Astrocyte of the cerebellum (primary cell): ENCODE measurements around the gene WNK2.

Experiments
- DNase-seq: peaks from one replicate; pipeline ENCODE4 v3.0.0-alpha.2; 2011; ENCODE audit warnings: low read depth
- H3K4me3 ChIP-seq: 2 replicates; pipeline ENCODE4 v1.5.1; 2011; ENCODE audit warnings: mild to moderate bottlenecking, low read depth, low read length, moderate library complexity
- CTCF ChIP-seq: IDR thresholded peaks from 2 replicates; pipeline ENCODE4 v1.5.1; 2012; ENCODE audit warnings: low read length, low read depth, moderate library complexity, mild to moderate bottlenecking; ENCODE audit errors: missing control alignments
- in situ Hi-C: cut with HindIII; loops from 2 replicates; pipeline ENCODE4 v1.10.0; 2017; ENCODE audit warnings: low sequenced_read_pairs

The WNK2 gene

GRCh38 chr9:93188426-93189368 lies 4.8 kb downstream of the WNK2 start:
- in situ Hi-C loops = no loop called here

DNA sequence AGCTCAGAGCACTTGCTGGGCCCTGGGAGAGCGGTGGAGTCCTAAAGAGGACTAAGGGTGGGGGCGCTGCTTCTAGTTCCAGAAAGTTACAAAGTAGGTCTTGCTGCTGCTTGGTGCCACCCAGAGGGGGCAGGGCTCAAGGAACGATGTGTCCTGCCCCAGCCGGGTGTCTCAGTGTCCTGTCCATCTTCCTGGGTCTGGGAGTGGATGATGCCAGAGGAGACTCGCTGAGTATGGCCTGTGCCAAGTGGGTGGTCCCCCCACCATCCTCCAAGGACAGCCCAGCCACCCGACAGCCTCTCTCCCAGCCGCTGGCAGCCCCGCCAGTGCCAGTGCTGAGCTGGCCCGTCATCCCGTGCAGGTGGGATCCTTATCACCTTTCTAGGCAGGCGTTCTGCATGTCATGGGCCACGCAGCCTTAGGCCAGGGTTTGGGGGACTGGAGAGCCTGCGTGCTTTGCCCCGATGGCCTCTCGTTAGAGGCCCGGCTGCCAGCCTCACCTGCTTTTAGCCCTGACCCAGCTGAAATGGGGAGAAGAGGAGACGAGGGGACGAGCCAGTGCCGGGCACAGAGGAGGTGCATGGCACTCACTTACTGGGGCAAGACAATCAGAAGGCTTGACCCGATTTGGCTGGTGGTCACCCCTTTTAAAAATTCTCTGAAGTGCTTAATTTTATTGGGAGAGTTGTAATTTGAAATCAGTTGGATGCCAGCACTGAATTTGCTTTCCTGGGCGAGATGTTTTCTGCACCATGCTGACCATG lies 5.6 kb downstream of the WNK2 start:
- TF ChIP-seq CTCF = no peak
- DNase-seq = no peak
- in situ Hi-C loops = no loop called here
- no peak overlapping the region for H3K4me3 ChIP-seq

More at GRCh38 chr9:93188426-93189368, 4.8 kb downstream of the WNK2 start:
- no peak overlapping the region for H3K4me3 ChIP-seq
- no peak for TF ChIP-seq CTCF
- DNase-seq = no peak

GRCh38 chr9:93190133-93190525 lies 6.2 kb downstream of the WNK2 start:
- no peak for DNase-seq
- no peak for TF ChIP-seq CTCF
- in situ Hi-C loops = no loop called here
- no peak overlapping the region for H3K4me3 ChIP-seq

GRCh38 chr9:93190656-93191353 lies 6.9 kb downstream of the WNK2 start:
- TF ChIP-seq CTCF = no peak
- no peak for DNase-seq
- H3K4me3 ChIP-seq = no peak overlapping the region
- in situ Hi-C loops = no loop called here

GRCh38 chr9:93191354-93191660 lies 7.4 kb downstream of the WNK2 start:
- H3K4me3 ChIP-seq = no peak overlapping the region
- in situ Hi-C loops = no loop called here
- TF ChIP-seq CTCF = no peak
- DNase-seq = no peak

DNA sequence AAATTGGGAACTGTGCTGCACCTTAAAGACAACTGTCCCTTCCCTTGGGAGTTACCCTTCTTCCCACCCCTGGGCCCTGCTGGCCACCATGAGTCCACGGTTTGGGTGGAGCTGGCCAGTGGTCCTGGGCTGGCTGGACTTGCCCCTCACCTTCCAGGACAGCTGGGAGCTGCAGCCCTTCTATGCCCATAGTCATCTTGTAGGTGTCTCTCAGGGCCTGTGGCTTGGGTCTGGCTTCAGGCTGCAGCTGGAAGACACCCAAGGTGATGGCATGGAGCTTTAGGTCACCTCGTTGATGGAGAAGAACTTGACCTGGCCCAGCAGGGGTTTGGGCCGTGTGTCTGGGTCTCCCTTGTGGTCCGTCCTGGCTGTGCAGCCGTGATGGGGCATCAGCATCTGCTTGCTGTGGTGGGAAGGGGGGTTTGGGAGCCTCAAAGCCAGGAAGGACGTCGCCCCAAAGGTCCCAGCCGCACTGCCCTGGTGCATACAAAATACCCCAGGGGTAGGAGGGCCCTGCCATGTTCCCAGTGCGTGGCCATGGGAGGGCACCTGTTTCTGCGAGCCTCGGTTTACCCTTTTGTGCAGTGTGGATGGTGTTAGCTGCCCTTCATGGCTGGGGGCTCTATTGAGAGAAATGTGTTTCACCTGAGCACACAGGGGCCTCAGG lies 8.9 kb downstream of the WNK2 start:
- in situ Hi-C loops = no loop called here
- TF ChIP-seq CTCF = no peak
- no peak for DNase-seq

More for the DNA sequence above, 8.9 kb downstream of the WNK2 start:
- no peak overlapping the region for H3K4me3 ChIP-seq
